GM12875 (cell line): ENCODE data around the gene ABLIM2.

Experiments used
- H3K4me3 ChIP-seq: one replicate; pipeline ENCODE4 v1.5.1; 2011; ENCODE audit warnings: low read depth, low read length, control low read depth
- TF ChIP-seq, protein P1 (sequence below): IDR thresholded peaks from 2 replicates; pipeline ENCODE4 v1.5.1; 2011; ENCODE audit warnings: low read depth, mild to moderate bottlenecking, control low read depth, inconsistent platforms, low read length, moderate library complexity, borderline replicate concordance; ENCODE audit not compliant: insufficient read depth

Gene ABLIM2

GRCh38 chr4:8156617-8157016 is 2.0 kb downstream of the ABLIM2 start:
- TF ChIP-seq, protein P1, sequence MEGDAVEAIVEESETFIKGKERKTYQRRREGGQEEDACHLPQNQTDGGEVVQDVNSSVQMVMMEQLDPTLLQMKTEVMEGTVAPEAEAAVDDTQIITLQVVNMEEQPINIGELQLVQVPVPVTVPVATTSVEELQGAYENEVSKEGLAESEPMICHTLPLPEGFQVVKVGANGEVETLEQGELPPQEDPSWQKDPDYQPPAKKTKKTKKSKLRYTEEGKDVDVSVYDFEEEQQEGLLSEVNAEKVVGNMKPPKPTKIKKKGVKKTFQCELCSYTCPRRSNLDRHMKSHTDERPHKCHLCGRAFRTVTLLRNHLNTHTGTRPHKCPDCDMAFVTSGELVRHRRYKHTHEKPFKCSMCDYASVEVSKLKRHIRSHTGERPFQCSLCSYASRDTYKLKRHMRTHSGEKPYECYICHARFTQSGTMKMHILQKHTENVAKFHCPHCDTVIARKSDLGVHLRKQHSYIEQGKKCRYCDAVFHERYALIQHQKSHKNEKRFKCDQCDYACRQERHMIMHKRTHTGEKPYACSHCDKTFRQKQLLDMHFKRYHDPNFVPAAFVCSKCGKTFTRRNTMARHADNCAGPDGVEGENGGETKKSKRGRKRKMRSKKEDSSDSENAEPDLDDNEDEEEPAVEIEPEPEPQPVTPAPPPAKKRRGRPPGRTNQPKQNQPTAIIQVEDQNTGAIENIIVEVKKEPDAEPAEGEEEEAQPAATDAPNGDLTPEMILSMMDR, result no peak
- H3K4me3 ChIP-seq, result no peak overlapping the region

DNA sequence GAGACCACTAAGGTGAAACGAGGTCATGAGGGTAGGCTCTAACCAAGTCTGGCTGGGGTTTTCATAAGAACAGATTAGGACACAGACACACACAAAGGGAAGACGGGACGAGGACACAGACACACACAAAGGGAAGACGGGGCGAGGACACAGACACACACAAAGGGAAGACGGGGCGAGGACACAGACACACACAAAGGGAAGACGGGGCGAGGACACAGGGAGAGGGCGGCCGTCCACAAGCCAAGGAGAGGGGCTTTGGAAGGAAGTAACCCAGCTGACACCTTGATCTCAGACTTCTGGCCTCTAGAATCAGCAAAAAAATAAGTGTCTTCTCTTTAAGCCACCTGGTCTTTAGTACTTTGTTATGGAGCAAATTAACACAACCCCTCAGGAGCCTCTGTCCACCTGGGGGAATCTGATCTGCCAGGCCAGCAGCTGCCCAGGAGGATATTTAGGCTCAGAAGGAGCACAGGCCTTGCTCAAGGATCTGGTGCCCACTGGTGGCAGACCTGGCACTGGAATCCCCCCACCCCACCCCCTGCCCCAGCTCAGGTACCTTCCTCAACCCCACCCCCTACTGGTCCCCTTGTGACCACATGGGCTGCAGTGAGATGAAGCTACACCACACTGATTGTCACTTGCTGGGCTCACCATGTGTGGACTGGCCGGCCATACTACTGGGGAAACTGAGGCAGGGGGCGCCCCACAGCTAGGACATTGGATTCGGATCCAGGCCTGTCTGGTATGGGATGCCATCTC is 2.8 kb downstream of the ABLIM2 start:
- no peak overlapping the region for H3K4me3 ChIP-seq
- TF ChIP-seq, protein P1, result no peak

DNA sequence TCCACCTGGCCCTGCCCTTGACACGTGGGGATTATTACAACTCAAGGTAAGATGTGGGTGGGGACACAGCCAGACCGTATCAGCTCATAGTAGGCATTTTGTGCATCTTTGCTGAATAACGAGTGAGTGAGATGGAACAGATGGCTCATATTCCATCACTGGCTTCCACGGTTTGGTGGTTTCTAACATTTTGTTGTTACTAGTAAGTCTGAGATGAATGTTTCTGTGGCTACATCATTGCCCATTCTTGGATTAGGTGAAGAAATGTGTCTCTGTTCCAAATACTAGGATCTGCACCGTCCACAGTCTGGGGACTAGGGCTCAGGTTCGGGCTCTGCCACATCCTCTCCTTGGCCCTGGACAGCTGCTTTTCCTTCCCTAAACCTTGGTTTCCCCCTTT is 3.6 kb downstream of the ABLIM2 start:
- H3K4me3 ChIP-seq, result no peak overlapping the region
- TF ChIP-seq, protein P1, result no peak

DNA sequence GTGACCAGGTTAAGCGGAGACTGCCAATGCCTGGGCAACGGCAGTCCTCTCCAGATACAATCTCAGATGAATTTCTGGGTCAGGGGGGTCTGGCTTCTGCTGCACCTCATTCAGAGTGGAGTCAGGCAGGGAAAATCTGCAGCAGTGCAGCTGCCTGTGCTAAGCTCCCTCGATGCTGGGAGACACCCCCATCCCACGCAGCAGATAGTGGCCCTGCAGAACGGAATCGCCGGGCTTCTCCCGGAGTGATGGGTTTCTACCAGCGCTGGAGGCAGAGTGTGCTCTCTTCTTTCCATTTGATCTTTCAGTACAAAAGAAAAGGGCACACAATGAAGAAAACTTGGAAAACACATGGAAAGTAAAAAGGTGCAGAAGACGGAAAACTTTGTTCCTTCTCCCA is 5.2 kb downstream of the ABLIM2 start:
- TF ChIP-seq, protein P1, result no peak
- no peak overlapping the region for H3K4me3 ChIP-seq

DNA sequence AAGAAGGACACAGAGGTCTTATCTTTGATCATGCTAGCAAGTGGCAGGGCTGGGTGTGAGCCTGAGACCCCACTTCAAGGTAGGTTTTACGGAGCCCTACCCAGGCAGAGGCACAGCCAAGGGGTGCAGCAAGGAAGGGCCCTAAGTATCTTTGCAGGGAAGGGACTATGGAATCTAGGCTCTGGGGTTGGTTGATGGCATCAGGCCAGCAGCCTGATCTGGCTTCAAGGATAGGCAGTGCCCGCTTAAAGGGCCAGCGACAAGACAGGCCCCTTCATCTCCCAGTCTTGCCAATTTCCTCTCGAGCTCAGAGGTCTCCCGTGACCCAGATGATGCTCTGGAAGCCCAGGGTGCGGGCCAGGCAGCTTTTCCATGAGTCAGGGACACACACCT is 5.8 kb downstream of the ABLIM2 start:
- no peak overlapping the region for H3K4me3 ChIP-seq
- TF ChIP-seq, protein P1, result no peak

- TF ChIP-seq, protein P1, result no peak
- no peak overlapping the region for H3K4me3 ChIP-seq
Observed at GRCh38 chr4:8152090-8152864, 6.3 kb downstream of the ABLIM2 start.
